ENCODE measurements around the gene EDEM3. TPM values are rescaled to one million over a fixed set of nuclear protein-coding genes. Genes with fewer than 3 reads are reported as not detected.

EDEM3 gene
- total and polyA plus RNA-seq, 2 donors (not counting 1 experiment from before 2014, with no cell fraction given) = 4.3 to 20.9 TPM

DNA sequence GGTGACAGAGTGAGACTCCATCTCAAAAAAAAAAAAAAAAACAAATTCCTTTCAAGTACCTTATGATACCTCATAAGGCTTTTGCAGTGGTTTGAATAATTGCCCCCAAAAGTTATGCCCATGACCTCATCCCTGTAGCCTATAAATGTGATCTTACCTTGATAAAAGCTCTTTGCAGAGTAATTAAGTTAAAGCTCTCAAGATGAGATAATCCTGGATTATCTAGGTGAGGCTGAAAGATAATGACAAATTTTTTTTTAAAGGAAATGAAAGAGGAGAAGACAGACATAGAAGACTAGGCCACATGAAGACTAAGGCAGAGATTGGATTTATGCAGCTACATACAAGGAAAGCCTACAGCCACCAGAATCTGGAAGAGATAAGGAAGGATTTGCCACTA lies 20.7 kb upstream of the EDEM3 start:
- H3K27ac ChIP-seq (ENCODE audit: low read length in 2 of 2) = no peak overlapping the region
- no peaks in the 10 kb centered on the region for H3K27me3 ChIP-seq (replicated peaks in 1 of 4; ENCODE audit: control extremely low read depth in 1 of 4, control insufficient read depth in 3 of 4, insufficient read depth in 4 of 4, low read length in 3 of 4)
- no peaks in the 10 kb centered on the region for H3K4me1 ChIP-seq (ENCODE audit: control insufficient read depth in 2 of 2, insufficient read depth in 2 of 2, low read length in 2 of 2)
- H3K4me2 ChIP-seq (replicated peaks; ENCODE audit: low read depth, low read length, poor library complexity, severe bottlenecking) = no peak overlapping the region
- no peak for TF ChIP-seq EZH2 (IDR thresholded peaks at IDR 0.05; ENCODE audit: borderline replicate concordance, insufficient read depth, low read depth, low read length, poor library complexity, severe bottlenecking)
- TF ChIP-seq, protein P1, sequence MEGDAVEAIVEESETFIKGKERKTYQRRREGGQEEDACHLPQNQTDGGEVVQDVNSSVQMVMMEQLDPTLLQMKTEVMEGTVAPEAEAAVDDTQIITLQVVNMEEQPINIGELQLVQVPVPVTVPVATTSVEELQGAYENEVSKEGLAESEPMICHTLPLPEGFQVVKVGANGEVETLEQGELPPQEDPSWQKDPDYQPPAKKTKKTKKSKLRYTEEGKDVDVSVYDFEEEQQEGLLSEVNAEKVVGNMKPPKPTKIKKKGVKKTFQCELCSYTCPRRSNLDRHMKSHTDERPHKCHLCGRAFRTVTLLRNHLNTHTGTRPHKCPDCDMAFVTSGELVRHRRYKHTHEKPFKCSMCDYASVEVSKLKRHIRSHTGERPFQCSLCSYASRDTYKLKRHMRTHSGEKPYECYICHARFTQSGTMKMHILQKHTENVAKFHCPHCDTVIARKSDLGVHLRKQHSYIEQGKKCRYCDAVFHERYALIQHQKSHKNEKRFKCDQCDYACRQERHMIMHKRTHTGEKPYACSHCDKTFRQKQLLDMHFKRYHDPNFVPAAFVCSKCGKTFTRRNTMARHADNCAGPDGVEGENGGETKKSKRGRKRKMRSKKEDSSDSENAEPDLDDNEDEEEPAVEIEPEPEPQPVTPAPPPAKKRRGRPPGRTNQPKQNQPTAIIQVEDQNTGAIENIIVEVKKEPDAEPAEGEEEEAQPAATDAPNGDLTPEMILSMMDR (IDR thresholded peaks at IDR 0.05) = no peak
- intact Hi-C loops (cut with micrococcal nuclease) = no loop called here
- H3K9me3 Mint-ChIP-seq (ENCODE audit: insufficient read depth) = no peaks in the 10 kb centered on the region
- H3K79me2 ChIP-seq (ENCODE audit: control insufficient read depth, insufficient read depth, low read length) = no peaks in the 10 kb centered on the region
- peaks cover 3% of the 10 kb centered on the region for H3K27me3 Mint-ChIP-seq
- POLR2A ChIA-PET = no interaction called here
- no peaks in the 10 kb centered on the region for H3K36me3 ChIP-seq (replicated peaks in 1 of 2; ENCODE audit: control extremely low read depth in 1 of 2, control insufficient read depth in 1 of 2, extremely low read depth in 1 of 2, insufficient read depth in 2 of 2, low read length in 1 of 2)
- H3K9ac ChIP-seq (ENCODE audit: low read length) = no peak overlapping the region
- H3K4me3 Mint-ChIP-seq = no peak overlapping the region
- peaks cover 2% of the 10 kb centered on the region for H3K4me1 Mint-ChIP-seq
- CTCF ChIA-PET = no interaction called here
- H3K9me3 ChIP-seq (ENCODE audit: control extremely low read depth in 1 of 3, control insufficient read depth in 2 of 3, insufficient read depth in 1 of 3, low read length in 2 of 3) = no peaks in the 10 kb centered on the region
- no peaks in the 10 kb centered on the region for H4K20me1 ChIP-seq (ENCODE audit: control insufficient read depth, insufficient read depth, low read length, poor library complexity, severe bottlenecking)
- no peak overlapping the region for H3K4me3 ChIP-seq (ENCODE audit: control extremely low read depth in 1 of 5, extremely low read depth in 1 of 5, insufficient read depth in 1 of 5, low read depth in 2 of 5, low read length in 4 of 5)
- H2AFZ ChIP-seq (ENCODE audit: insufficient read depth, low read depth, low read length, poor library complexity, severe bottlenecking) = no peak overlapping the region
- DNase-seq (no peak), ATAC-seq (ENCODE audit: low read depth) (no peak)
- H3K27ac Mint-ChIP-seq = no peak overlapping the region

GRCh38 chr1:184773762-184774320 lies 19.2 kb upstream of the EDEM3 start:
- intact Hi-C loops (cut with micrococcal nuclease) = no loop called here
- CTCF ChIA-PET = no interaction called here
- no peak for ATAC-seq (ENCODE audit: low read depth)
- no peak overlapping the region for H3K4me3 ChIP-seq (ENCODE audit: control extremely low read depth in 1 of 5, extremely low read depth in 1 of 5, insufficient read depth in 1 of 5, low read depth in 2 of 5, low read length in 4 of 5)
- WGBS (ENCODE audit: insufficient coverage) = 94% methylated on average over 3 of the region's 4 CpGs
- peaks cover 2% of the 10 kb centered on the region for H3K4me1 Mint-ChIP-seq
- H2AFZ ChIP-seq (ENCODE audit: insufficient read depth, low read depth, low read length, poor library complexity, severe bottlenecking) = no peak overlapping the region
- H4K20me1 ChIP-seq (ENCODE audit: control insufficient read depth, insufficient read depth, low read length, poor library complexity, severe bottlenecking) = no peaks in the 10 kb centered on the region
- no peak overlapping the region for H3K4me3 Mint-ChIP-seq
- H3K79me2 ChIP-seq (ENCODE audit: control insufficient read depth, insufficient read depth, low read length) = no peaks in the 10 kb centered on the region
- TF ChIP-seq EZH2 (IDR thresholded peaks at IDR 0.05; ENCODE audit: borderline replicate concordance, insufficient read depth, low read depth, low read length, poor library complexity, severe bottlenecking) = no peak
- TF ChIP-seq, protein P1 (IDR thresholded peaks at IDR 0.05) = no peak
- H3K4me1 ChIP-seq (ENCODE audit: control insufficient read depth in 2 of 2, insufficient read depth in 2 of 2, low read length in 2 of 2) = no peaks in the 10 kb centered on the region
- H3K9me3 ChIP-seq (ENCODE audit: control extremely low read depth in 1 of 3, control insufficient read depth in 2 of 3, insufficient read depth in 1 of 3, low read length in 2 of 3) = no peaks in the 10 kb centered on the region
- H3K4me2 ChIP-seq (replicated peaks; ENCODE audit: low read depth, low read length, poor library complexity, severe bottlenecking) = no peak overlapping the region
- H3K9ac ChIP-seq (ENCODE audit: low read length) = no peak overlapping the region
- no peaks in the 10 kb centered on the region for H3K27me3 ChIP-seq (replicated peaks in 1 of 4; ENCODE audit: control extremely low read depth in 1 of 4, control insufficient read depth in 3 of 4, insufficient read depth in 4 of 4, low read length in 3 of 4)
- peaks cover 3% of the 10 kb centered on the region for H3K27me3 Mint-ChIP-seq
- POLR2A ChIA-PET = no interaction called here
- no peak overlapping the region for H3K27ac ChIP-seq (ENCODE audit: low read length in 2 of 2)
- H3K36me3 ChIP-seq (replicated peaks in 1 of 2; ENCODE audit: control extremely low read depth in 1 of 2, control insufficient read depth in 1 of 2, extremely low read depth in 1 of 2, insufficient read depth in 2 of 2, low read length in 1 of 2) = no peaks in the 10 kb centered on the region
- no peak for DNase-seq
- H3K27ac Mint-ChIP-seq = no peak overlapping the region
- H3K9me3 Mint-ChIP-seq (ENCODE audit: insufficient read depth) = no peaks in the 10 kb centered on the region
